A673 (cell line): ENCODE results near the gene PHACTR2. TPM values are rescaled to one million over a fixed set of nuclear protein-coding genes. Genes with fewer than 3 reads are reported as not detected.

Experiments
- BruUV-seq: library from RNA; stranded (reverse); fragments of 400-500 nt; replicated peaks from 2 replicates; lab custom pipeline; 2021; lab: Mats Ljungman, UMichigan
- CTCF ChIA-PET: fragments of 300-600 bp; sonication (Branson Sonifier 250); formaldehyde crosslinking; loops from one replicate; lab custom pipeline; 2022; ENCODE audit warnings: antibody characterized with exemption; lab: Charles Lee
- POLR2A ChIA-PET: fragments of 300-600 bp; sonication (Branson Sonifier 250); formaldehyde crosslinking; loops from one replicate; lab custom pipeline; 2022; ENCODE audit warnings: antibody characterized with exemption; ENCODE audit not compliant: low non-redundant PET; lab: Charles Lee
- DNase-seq: peaks from one replicate; pipeline ENCODE4 v3.0.0-alpha.2; 2015; ENCODE audit warnings: low spot score
- H3K27ac ChIP-seq: fragments of 200-600 bp; sonication (generic); 2 replicates; pipeline ENCODE4 v1.5.1; 2016; ENCODE audit warnings: mixed run types, low read depth, mild to moderate bottlenecking, mixed read lengths, antibody characterized with exemption, low read length; ENCODE audit not compliant: poor library complexity, severe bottlenecking
- H3K27me3 ChIP-seq: fragments of 200-600 bp; sonication (generic); replicated peaks from 2 replicates; pipeline ENCODE4 v1.6.1; 2017; ENCODE audit warnings: mixed run types, low read depth, mild to moderate bottlenecking, mixed read lengths, antibody characterized with exemption, low read length; ENCODE audit not compliant: insufficient read depth, poor library complexity
- H3K36me3 ChIP-seq: fragments of 200-600 bp; sonication (generic); 2 replicates; pipeline ENCODE4 v1.6.1; 2016; ENCODE audit warnings: mixed run types, mild to moderate bottlenecking, mixed read lengths, antibody characterized with exemption, low read length; ENCODE audit not compliant: insufficient read depth, poor library complexity, severe bottlenecking
- H3K4me1 ChIP-seq: fragments of 200-600 bp; sonication (generic); 2 replicates; pipeline ENCODE4 v1.6.1; 2017; ENCODE audit warnings: mixed run types, mild to moderate bottlenecking, mixed read lengths, antibody characterized with exemption, low read length; ENCODE audit not compliant: insufficient read depth, poor library complexity, severe bottlenecking
- H3K4me3 ChIP-seq: fragments of 200-600 bp; sonication (generic); 2 replicates; pipeline ENCODE4 v1.5.1; 2016; ENCODE audit warnings: low read depth, mixed run types, mild to moderate bottlenecking, mixed read lengths, low read length; ENCODE audit not compliant: poor library complexity, severe bottlenecking
- H3K9me3 ChIP-seq: fragments of 200-600 bp; sonication (generic); 2 replicates; pipeline ENCODE4 v1.6.1; 2016; ENCODE audit warnings: mixed run types, low read depth, mild to moderate bottlenecking, mixed read lengths, antibody characterized with exemption, low read length; ENCODE audit not compliant: poor library complexity, severe bottlenecking
- EZH2 ChIP-seq: fragments of 200-600 bp; sonication (generic); IDR thresholded peaks from 2 replicates; pipeline ENCODE4 v1.6.1; 2017; ENCODE audit warnings: borderline replicate concordance, low read depth, mild to moderate bottlenecking, mixed read lengths, antibody characterized with exemption, low read length; ENCODE audit not compliant: poor library complexity, severe bottlenecking
- intact Hi-C: fragments of 100-400 bp; cut with micrococcal nuclease; formaldehyde crosslinking; loops from one replicate; pipeline ENCODE4 v1.10.0; 2022; ENCODE audit not compliant: unreplicated experiment
- total RNA-seq: library from RNA; stranded (reverse); gene quantifications from 2 replicates; pipeline ENCODE4 v1.2.3, GENCODE V29; 2021
- TF ChIP-seq, protein P1 (sequence below): fragments of 300-800, 200-600 bp; sonication (generic); conservative IDR thresholded peaks from 2 replicates; pipeline ENCODE4 v1.5.1; 2017; ENCODE audit warnings: low read depth, mild to moderate bottlenecking, antibody characterized with exemption, low read length, moderate library complexity, mixed read lengths

The PHACTR2 gene
- total RNA-seq, 1 experiment from 2014 or later: 2.4 TPM

DNA sequence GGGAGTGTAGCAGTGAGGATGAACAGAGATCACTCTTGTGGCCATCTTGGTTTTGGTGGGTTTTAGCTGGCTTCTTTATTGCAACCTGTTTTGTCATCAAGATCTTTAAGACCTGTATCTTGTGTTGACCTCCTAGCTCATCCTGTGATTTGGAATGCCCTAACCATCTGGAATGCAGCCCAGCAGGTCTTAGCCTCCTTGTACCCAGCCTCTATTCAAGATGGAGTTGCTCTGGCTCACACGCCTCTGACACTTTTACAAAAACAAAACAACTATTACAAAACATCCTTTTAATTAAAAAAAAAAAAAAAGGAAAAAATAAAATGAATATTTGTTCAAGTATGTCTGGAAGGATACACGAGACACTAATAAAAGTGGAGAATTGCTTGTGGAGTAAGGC lies 62.4 kb downstream of the PHACTR2 start:
- no peaks in the 10 kb centered on the region for H3K36me3 ChIP-seq
- H3K4me3 ChIP-seq: no peak overlapping the region
- no peak overlapping the region for H3K27ac ChIP-seq
- H3K4me1 ChIP-seq: no peaks in the 10 kb centered on the region
- H3K27me3 ChIP-seq: no peaks in the 10 kb centered on the region
- no peaks in the 10 kb centered on the region for H3K9me3 ChIP-seq
- DNase-seq: no peak
- ChIA-PET POLR2A (no interaction called here), CTCF (interaction anchor here (0.7 kb wide), 1 partner anchor 29 kb away, joined by 5 read pairs; no protein-coding TSS in a partner anchor)
- BruUV-seq: no TSS peak
- intact Hi-C loops: no loop called here
- no peak for TF ChIP-seq EZH2
- TF ChIP-seq, protein P1, sequence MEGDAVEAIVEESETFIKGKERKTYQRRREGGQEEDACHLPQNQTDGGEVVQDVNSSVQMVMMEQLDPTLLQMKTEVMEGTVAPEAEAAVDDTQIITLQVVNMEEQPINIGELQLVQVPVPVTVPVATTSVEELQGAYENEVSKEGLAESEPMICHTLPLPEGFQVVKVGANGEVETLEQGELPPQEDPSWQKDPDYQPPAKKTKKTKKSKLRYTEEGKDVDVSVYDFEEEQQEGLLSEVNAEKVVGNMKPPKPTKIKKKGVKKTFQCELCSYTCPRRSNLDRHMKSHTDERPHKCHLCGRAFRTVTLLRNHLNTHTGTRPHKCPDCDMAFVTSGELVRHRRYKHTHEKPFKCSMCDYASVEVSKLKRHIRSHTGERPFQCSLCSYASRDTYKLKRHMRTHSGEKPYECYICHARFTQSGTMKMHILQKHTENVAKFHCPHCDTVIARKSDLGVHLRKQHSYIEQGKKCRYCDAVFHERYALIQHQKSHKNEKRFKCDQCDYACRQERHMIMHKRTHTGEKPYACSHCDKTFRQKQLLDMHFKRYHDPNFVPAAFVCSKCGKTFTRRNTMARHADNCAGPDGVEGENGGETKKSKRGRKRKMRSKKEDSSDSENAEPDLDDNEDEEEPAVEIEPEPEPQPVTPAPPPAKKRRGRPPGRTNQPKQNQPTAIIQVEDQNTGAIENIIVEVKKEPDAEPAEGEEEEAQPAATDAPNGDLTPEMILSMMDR: no peak

DNA sequence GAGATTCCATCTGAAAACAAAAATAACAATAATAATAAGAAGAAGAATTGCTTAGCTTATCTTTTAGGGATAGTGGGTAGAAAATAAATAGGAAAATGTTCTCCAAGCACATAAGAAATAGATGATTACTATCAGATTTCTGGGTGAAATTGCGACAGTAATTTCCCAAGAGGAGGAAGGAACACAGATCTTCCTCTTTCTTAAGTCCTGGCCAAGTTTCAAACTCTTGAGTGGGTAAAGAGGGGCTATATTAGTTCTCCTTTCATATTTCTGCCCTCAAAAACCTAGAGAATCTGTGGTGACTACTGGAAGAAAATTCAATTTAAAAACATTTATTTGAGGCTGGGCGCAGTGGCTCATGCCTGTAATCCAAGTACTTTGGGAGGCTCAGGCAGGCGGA lies 63.7 kb downstream of the PHACTR2 start:
- TF ChIP-seq, protein P1: no peak
- no peak for TF ChIP-seq EZH2
- DNase-seq: no peak
- Histone ChIP-seq H3K27me3 (no peaks in the 10 kb centered on the region), H3K27ac (no peak overlapping the region), H3K36me3 (no peaks in the 10 kb centered on the region), H3K4me1 (no peaks in the 10 kb centered on the region), H3K9me3 (no peaks in the 10 kb centered on the region), H3K4me3 (no peak overlapping the region)
- intact Hi-C loops: no loop called here
- CTCF ChIA-PET: no interaction called here
- POLR2A ChIA-PET: no interaction called here
- BruUV-seq: no TSS peak

DNA sequence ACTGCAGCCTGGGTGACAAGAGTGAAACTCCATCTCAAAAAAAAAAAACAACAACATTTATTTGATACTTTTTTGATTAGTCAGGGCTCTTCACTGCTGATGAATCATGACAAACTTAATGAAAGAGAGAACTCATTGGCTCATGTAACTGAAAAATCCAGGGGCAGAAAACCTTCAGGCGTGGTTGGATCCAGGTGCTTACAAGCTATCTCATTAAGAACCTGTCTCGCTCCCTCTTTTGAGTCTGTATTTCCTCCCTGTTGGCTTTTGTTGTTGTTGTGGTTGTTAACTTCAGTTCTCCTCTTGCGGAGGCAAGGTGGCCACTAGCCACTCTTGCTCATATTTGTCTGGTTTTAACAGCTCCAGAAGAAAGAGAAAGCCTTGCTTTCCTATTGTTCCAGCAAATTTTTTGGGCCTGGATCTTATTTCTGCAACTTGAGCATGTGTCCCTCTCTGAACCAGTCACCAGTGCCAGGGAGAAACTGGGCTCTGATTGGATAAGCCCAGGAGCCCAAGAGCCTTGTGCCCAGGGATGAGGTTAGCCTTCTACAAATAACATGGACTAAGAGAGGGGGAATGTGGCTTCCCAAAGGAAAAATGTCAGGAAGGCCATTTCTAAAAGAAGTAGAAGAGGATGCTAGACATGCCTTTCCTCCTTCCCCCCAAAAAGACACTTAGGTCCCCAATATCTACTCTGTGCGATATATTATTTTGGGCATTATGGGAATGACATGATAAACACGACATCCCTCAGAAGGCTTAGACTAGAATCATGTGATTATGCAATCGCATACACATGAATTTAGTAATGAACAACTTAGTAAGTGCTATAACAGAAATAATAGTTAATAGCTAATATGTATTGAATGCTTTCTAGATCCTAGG lies 64.5 kb downstream of the PHACTR2 start:
- no peak for TF ChIP-seq EZH2
- TF ChIP-seq, protein P1: no peak
- ChIA-PET POLR2A (no interaction called here), CTCF (no interaction called here)

More for the DNA sequence above, 64.5 kb downstream of the PHACTR2 start:
- Histone ChIP-seq H3K36me3 (no peaks in the 10 kb centered on the region), H3K27ac (no peak overlapping the region), H3K4me1 (no peaks in the 10 kb centered on the region), H3K27me3 (no peaks in the 10 kb centered on the region), H3K4me3 (no peak overlapping the region), H3K9me3 (no peaks in the 10 kb centered on the region)
- intact Hi-C loops: no loop called here
- no TSS peak for BruUV-seq
- no peak for DNase-seq
